Uterus (tissue), 2 donors: ENCODE data around the gene EFNA3.

Source experiments
- CTCF ChIP-seq, 4 experiments: fragments of 200-600 bp in 2 of 4; fragments of 450-650 bp in 2 of 4; sonication (generic) in 2 of 4; IDR thresholded peaks; one replicate each; pipeline ENCODE4 v1.5.1; 2016 to 2019; ENCODE audit warnings: antibody characterized with exemption in 4 of 4, mild to moderate bottlenecking in 2 of 4, moderate library complexity in 1 of 4
- POLR2A ChIP-seq, 2 donors: fragments of 450-650 bp; IDR thresholded peaks; one replicate each; pipeline ENCODE4 v1.6.1; 2016; ENCODE audit warnings: antibody characterized with exemption in 2 of 2, mild to moderate bottlenecking in 1 of 2, moderate library complexity in 1 of 2

- TF ChIP-seq CTCF (IDR thresholded peaks at IDR 0.05) (no peak), POLR2A (IDR thresholded peaks at IDR 0.05) (no peak)
Measured at GRCh38 chr1:155043793-155044192, 34.8 kb upstream of the EFNA3 start.
